ENCODE measurements around the gene GPRC5C. TPM values are rescaled to one million over a fixed set of nuclear protein-coding genes. Genes with fewer than 3 reads are reported as not detected.

Gene GPRC5C
- total and polyA plus RNA-seq, 4 donors: 41.9 to 81.4 (median 66.1) TPM

DNA sequence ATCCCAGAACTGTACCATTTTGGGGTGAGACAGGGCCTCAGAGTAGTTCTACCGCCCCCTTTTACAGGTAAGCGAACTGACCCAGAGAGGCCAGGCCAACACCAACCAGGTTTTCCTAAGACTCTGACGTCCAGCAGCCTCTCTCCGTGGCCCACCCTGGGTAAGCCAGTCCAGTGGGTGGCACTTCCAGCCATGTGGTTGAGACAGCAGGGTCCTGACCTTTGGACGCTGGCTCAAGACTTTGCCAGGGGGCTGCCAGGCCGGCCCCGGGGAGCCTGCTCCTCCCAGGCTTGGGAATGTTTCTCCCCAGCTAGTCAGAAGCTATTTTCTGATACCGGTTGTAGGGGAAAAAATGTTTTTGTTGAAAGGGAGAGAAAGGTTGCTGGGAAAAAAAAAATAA is 16.9 kb downstream of the GPRC5C start:
- no peak for ATAC-seq (ENCODE audit: insufficient read depth, low FRiP score)
- no peaks in the 10 kb centered on the region for H3K27me3 ChIP-seq (ENCODE audit: control insufficient read depth in 3 of 3, insufficient read depth in 3 of 3, low read length in 2 of 3)
- TF ChIP-seq, protein P1, sequence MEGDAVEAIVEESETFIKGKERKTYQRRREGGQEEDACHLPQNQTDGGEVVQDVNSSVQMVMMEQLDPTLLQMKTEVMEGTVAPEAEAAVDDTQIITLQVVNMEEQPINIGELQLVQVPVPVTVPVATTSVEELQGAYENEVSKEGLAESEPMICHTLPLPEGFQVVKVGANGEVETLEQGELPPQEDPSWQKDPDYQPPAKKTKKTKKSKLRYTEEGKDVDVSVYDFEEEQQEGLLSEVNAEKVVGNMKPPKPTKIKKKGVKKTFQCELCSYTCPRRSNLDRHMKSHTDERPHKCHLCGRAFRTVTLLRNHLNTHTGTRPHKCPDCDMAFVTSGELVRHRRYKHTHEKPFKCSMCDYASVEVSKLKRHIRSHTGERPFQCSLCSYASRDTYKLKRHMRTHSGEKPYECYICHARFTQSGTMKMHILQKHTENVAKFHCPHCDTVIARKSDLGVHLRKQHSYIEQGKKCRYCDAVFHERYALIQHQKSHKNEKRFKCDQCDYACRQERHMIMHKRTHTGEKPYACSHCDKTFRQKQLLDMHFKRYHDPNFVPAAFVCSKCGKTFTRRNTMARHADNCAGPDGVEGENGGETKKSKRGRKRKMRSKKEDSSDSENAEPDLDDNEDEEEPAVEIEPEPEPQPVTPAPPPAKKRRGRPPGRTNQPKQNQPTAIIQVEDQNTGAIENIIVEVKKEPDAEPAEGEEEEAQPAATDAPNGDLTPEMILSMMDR (IDR thresholded peaks at IDR 0.05; ENCODE audit: control extremely low read depth, extremely low read depth): no peak
- H3K9me3 ChIP-seq (ENCODE audit: control insufficient read depth in 4 of 4, insufficient read depth in 3 of 4, low read length in 3 of 4): no peaks in the 10 kb centered on the region
- H3K4me3 ChIP-seq: no peak overlapping the region
- peak overlapping the region in 1 of 2 donors; percentile 19 for H3K27ac ChIP-seq (ENCODE audit: low read depth in 1 of 2, low read length in 1 of 2)
- WGBS, 2 donors: 86 to 88% methylated on average over 8 of the region's 8 CpGs
- peaks cover 5 to 35% (median 32%) of the 10 kb centered on the region in 5 donors for H3K4me1 ChIP-seq (ENCODE audit: control insufficient read depth in 5 of 5, insufficient read depth in 5 of 5, low read length in 5 of 5)
- no peak for DNase-seq
- no peaks in the 10 kb centered on the region for H3K36me3 ChIP-seq (ENCODE audit: control insufficient read depth in 4 of 4, insufficient read depth in 4 of 4, low read length in 4 of 4)
- H3K9ac ChIP-seq (ENCODE audit: insufficient read depth in 1 of 2, low read length in 2 of 2): no peak overlapping the region

DNA sequence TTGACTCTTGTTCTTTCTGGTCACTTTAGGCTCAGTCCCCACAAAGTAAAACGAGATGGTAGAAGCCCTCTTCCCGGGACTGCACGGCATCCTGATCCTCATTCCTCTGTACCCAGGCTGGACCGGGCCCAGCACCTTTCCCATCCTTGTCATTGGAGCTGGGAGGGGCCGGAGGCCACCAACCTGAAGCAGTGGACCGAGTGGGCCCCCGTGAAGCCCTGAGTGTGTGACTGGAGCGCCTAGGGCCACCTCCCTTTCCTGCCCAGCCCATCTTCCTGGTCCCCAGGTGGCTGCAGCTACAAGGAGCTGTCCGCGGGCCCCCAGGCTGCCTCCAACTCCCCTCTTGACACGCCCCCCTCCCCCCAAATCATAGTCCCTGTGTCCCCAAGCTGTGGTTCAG is 17.4 kb downstream of the GPRC5C start:
- DNase-seq: no peak
- Histone ChIP-seq H3K9me3 (ENCODE audit: control insufficient read depth in 4 of 4, insufficient read depth in 3 of 4, low read length in 3 of 4) (no peaks in the 10 kb centered on the region), H3K27me3 (ENCODE audit: control insufficient read depth in 3 of 3, insufficient read depth in 3 of 3, low read length in 2 of 3) (no peaks in the 10 kb centered on the region), H3K4me1 (ENCODE audit: control insufficient read depth in 5 of 5, insufficient read depth in 5 of 5, low read length in 5 of 5) (peaks cover 5 to 32% (median 28%) of the 10 kb centered on the region in 5 donors), H3K36me3 (ENCODE audit: control insufficient read depth in 4 of 4, insufficient read depth in 4 of 4, low read length in 4 of 4) (no peaks in the 10 kb centered on the region), H3K9ac (ENCODE audit: insufficient read depth in 1 of 2, low read length in 2 of 2) (no peak overlapping the region), H3K27ac (ENCODE audit: low read depth in 1 of 2, low read length in 1 of 2) (no peak overlapping the region), H3K4me3 (no peak overlapping the region)
- WGBS, 2 donors: 85 to 88% methylated on average over 9 to 11 of the region's 11 CpGs
- ATAC-seq (ENCODE audit: insufficient read depth, low FRiP score): no peak
- TF ChIP-seq, protein P1 (IDR thresholded peaks at IDR 0.05; ENCODE audit: control extremely low read depth, extremely low read depth): no peak

DNA sequence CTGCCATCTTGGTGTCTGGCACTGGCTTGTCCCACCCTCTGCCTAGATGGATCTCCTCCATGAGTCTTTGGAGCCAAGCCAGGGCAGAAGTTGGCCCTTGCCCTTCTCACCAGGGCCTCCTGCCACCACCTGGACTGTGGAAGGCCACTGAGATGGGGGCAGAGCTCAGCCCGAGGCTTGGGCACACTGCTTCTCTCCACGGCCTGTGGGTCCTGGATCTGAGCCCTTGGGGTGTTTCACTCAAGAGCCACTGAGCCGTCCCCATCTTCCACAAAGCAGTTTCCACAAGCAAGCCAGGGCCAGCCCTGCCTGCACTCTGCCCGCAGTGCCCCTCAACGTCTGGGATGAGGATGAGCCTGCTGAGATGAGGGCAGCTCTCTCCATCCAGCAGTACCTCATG is 17.9 kb downstream of the GPRC5C start:
- H3K4me1 ChIP-seq (ENCODE audit: control insufficient read depth in 5 of 5, insufficient read depth in 5 of 5, low read length in 5 of 5): peaks cover 7 to 32% (median 28%) of the 10 kb centered on the region in 5 donors
- WGBS, 2 donors: 88 to 89% methylated on average over 5 of the region's 5 CpGs
- no peaks in the 10 kb centered on the region for H3K36me3 ChIP-seq (ENCODE audit: control insufficient read depth in 4 of 4, insufficient read depth in 4 of 4, low read length in 4 of 4)
- no peaks in the 10 kb centered on the region for H3K9me3 ChIP-seq (ENCODE audit: control insufficient read depth in 4 of 4, insufficient read depth in 3 of 4, low read length in 3 of 4)
- TF ChIP-seq, protein P1 (IDR thresholded peaks at IDR 0.05; ENCODE audit: control extremely low read depth, extremely low read depth): no peak
- H3K27ac ChIP-seq (ENCODE audit: low read depth in 1 of 2, low read length in 1 of 2): no peak overlapping the region
- no peak overlapping the region for H3K9ac ChIP-seq (ENCODE audit: insufficient read depth in 1 of 2, low read length in 2 of 2)
- no peak overlapping the region for H3K4me3 ChIP-seq
- ATAC-seq (ENCODE audit: insufficient read depth, low FRiP score): no peak
- H3K27me3 ChIP-seq (ENCODE audit: control insufficient read depth in 3 of 3, insufficient read depth in 3 of 3, low read length in 2 of 3): no peaks in the 10 kb centered on the region
- DNase-seq: no peak

DNA sequence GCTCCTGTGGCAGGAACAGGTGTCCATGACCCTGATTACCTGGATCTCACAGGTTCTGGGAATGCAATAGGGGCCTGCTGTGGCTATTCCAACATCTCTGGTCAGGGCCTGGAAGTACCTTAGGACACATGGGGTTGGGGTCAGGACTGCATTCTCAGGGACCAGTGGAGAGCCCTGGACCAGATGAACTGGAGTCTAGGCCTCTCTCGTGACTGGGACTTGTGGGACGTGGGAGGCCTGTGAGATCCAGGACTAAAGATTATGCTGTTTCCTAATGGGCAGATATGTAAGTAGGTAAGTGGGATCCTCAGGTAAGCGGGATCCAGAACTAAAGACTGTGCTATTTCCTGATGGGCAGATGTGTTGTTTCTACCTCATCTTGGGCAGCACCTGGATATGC is 18.3 kb downstream of the GPRC5C start:
- TF ChIP-seq, protein P1 (IDR thresholded peaks at IDR 0.05; ENCODE audit: control extremely low read depth, extremely low read depth): no peak
- Histone ChIP-seq H3K4me1 (ENCODE audit: control insufficient read depth in 5 of 5, insufficient read depth in 5 of 5, low read length in 5 of 5) (peaks cover 7 to 33% (median 28%) of the 10 kb centered on the region in 5 donors), H3K4me3 (no peak overlapping the region), H3K9ac (ENCODE audit: insufficient read depth in 1 of 2, low read length in 2 of 2) (no peak overlapping the region), H3K27ac (ENCODE audit: low read depth in 1 of 2, low read length in 1 of 2) (no peak overlapping the region), H3K36me3 (ENCODE audit: control insufficient read depth in 4 of 4, insufficient read depth in 4 of 4, low read length in 4 of 4) (no peaks in the 10 kb centered on the region), H3K9me3 (ENCODE audit: control insufficient read depth in 4 of 4, insufficient read depth in 3 of 4, low read length in 3 of 4) (no peaks in the 10 kb centered on the region), H3K27me3 (ENCODE audit: control insufficient read depth in 3 of 3, insufficient read depth in 3 of 3, low read length in 2 of 3) (no peaks in the 10 kb centered on the region)
- DNase-seq (no peak), ATAC-seq (ENCODE audit: insufficient read depth, low FRiP score) (no peak)
- WGBS, 2 donors: 96 to 100% methylated on average over 3 of the region's 3 CpGs

Measured in lung (tissue), 12 donors.